Measurements from ENCODE around the gene BTNL2. TPM values are rescaled to one million over a fixed set of nuclear protein-coding genes. Genes with fewer than 3 reads are reported as not detected.
"Not testable (repeated sequence)": the region's sequence is repeated elsewhere in the genome, so short reads cannot be mapped to it uniquely, and the experiment has no call there.

The BTNL2 gene
- total RNA-seq, 1 donor from 2014 or later: 0.26 TPM

DNA sequence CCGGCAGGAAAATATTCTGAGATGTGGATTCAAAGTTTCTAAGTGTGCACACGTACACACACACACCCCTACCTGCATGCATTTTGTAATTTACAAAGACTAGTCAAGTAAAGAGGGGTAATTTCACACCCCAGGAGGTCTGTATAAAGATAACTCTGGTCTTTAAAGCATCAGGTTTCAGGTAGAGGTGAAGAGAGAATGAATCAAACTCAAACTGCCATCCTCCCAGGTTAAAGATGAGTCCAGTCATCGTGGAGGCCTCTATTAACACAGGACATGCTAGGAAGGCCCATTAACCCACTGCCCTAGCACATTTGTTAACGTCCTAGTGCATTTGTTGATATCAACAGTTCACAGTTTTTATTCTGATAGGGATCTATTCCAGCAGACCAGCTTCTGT is 29.2 kb upstream of the BTNL2 start:
- H3K4me3 ChIP-seq (ENCODE audit: low read depth, low read length): no peak overlapping the region
- DNase-seq (ENCODE audit: low read depth): no peak
- FAIRE-seq: no peak
- no peaks in the 10 kb centered on the region for H3K36me3 ChIP-seq (ENCODE audit: control insufficient read depth, insufficient read depth, low read length)
- no peaks in the 10 kb centered on the region for H3K27me3 ChIP-seq (ENCODE audit: control insufficient read depth, insufficient read depth, low read length)
- TF ChIP-seq, protein P1, sequence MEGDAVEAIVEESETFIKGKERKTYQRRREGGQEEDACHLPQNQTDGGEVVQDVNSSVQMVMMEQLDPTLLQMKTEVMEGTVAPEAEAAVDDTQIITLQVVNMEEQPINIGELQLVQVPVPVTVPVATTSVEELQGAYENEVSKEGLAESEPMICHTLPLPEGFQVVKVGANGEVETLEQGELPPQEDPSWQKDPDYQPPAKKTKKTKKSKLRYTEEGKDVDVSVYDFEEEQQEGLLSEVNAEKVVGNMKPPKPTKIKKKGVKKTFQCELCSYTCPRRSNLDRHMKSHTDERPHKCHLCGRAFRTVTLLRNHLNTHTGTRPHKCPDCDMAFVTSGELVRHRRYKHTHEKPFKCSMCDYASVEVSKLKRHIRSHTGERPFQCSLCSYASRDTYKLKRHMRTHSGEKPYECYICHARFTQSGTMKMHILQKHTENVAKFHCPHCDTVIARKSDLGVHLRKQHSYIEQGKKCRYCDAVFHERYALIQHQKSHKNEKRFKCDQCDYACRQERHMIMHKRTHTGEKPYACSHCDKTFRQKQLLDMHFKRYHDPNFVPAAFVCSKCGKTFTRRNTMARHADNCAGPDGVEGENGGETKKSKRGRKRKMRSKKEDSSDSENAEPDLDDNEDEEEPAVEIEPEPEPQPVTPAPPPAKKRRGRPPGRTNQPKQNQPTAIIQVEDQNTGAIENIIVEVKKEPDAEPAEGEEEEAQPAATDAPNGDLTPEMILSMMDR (IDR thresholded peaks at IDR 0.05; ENCODE audit: insufficient read depth, low read length, severe bottlenecking): no peak

DNA sequence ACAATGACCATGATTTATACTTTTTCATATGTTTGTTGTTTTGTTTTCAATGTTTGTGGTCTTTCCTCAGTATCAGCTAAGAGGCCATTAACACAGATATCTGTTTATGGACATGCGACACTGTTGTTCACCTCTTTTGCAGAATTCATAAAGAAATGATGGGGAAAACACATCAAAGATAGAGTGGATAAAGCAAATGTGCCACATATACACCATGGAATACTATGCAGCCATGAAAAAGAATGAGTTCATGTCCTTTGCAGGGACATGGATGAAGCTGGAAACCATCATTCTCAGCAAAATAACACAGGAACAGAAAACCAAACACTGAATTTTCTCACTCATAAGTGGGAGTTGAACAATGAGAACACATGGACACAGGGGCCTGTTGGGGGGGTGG is 27.0 kb upstream of the BTNL2 start:
- not testable (repeated sequence) for DNase-seq (ENCODE audit: low read depth); FAIRE-seq; H3K4me3 ChIP-seq (ENCODE audit: low read depth, low read length); H3K36me3 ChIP-seq (ENCODE audit: control insufficient read depth, insufficient read depth, low read length); H3K27me3 ChIP-seq (ENCODE audit: control insufficient read depth, insufficient read depth, low read length)

DNA sequence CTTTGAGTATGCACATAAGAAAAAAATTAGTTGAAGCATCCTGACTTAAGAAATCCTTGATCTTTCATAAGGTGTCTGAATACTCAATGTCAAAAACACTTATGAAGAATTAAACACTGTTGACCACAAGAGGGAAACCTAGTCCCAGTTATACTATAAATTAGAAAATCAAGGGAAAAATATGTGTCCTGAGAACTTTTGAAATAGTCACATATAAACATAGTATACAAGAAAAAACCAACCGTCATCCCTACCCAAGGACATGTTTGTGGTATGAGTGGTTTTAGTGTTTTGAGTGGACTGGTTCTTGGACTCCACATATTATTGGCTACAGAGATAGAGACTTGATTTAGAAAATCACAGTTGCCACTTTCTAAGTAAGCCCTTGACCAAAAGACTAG is 25.1 kb upstream of the BTNL2 start:
- no peak for FAIRE-seq
- H3K27me3 ChIP-seq (ENCODE audit: control insufficient read depth, insufficient read depth, low read length): peaks cover 3% of the 10 kb centered on the region
- TF ChIP-seq, protein P1 (IDR thresholded peaks at IDR 0.05; ENCODE audit: insufficient read depth, low read length, severe bottlenecking): no peak
- H3K36me3 ChIP-seq (ENCODE audit: control insufficient read depth, insufficient read depth, low read length): no peaks in the 10 kb centered on the region
- DNase-seq (ENCODE audit: low read depth): peak; percentile 49
- no peak overlapping the region for H3K4me3 ChIP-seq (ENCODE audit: low read depth, low read length)

DNA sequence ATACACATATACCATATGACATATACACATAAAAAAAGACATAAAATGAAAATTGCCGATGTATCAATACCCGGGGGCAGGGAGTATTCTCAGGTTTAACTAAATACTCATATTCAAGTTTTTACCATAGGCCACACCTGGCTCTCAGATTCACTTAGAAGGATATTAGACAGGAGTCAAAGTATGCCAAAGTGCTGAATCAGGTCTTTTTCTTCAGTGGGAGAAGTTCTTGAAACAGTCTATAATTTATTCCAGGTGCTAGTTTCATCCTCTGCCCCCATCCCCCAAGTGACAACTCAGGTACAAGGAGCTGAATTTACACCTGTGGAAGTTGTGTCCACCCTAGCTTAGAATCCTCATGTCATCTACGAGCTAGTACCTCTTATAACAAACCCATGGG is 24.2 kb upstream of the BTNL2 start:
- H3K36me3 ChIP-seq (ENCODE audit: control insufficient read depth, insufficient read depth, low read length): no peaks in the 10 kb centered on the region
- H3K27me3 ChIP-seq (ENCODE audit: control insufficient read depth, insufficient read depth, low read length): peaks cover 3% of the 10 kb centered on the region
- FAIRE-seq (no peak), DNase-seq (ENCODE audit: low read depth) (no peak)
- TF ChIP-seq, protein P1 (IDR thresholded peaks at IDR 0.05; ENCODE audit: insufficient read depth, low read length, severe bottlenecking): no peak
- no peak overlapping the region for H3K4me3 ChIP-seq (ENCODE audit: low read depth, low read length)

DNA sequence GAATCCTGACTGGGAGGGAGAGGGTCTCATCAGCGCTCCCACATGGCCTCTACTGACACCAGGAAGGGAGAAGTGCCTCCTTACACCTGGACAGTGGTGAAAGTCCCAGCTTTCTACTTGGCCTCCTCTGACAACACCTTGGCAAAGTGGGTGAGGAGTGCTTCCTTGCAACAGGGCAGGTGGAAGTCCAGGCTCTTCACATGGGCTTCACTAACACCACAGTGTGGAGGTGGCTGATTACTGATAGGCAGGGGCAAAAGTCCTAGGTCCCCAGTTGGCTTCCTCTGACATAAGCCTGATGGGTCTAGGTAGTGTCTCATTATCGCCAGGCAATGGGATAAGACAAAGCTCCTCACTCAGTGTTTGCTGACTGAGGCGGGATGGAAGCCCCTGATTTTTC is 23.2 kb upstream of the BTNL2 start:
- FAIRE-seq: no peak
- Histone ChIP-seq H3K4me3 (ENCODE audit: low read depth, low read length) (no peak overlapping the region), H3K27me3 (ENCODE audit: control insufficient read depth, insufficient read depth, low read length) (peaks cover 3% of the 10 kb centered on the region), H3K36me3 (ENCODE audit: control insufficient read depth, insufficient read depth, low read length) (no peaks in the 10 kb centered on the region)
- TF ChIP-seq, protein P1 (IDR thresholded peaks at IDR 0.05; ENCODE audit: insufficient read depth, low read length, severe bottlenecking): no peak
- DNase-seq (ENCODE audit: low read depth): no peak

DNA sequence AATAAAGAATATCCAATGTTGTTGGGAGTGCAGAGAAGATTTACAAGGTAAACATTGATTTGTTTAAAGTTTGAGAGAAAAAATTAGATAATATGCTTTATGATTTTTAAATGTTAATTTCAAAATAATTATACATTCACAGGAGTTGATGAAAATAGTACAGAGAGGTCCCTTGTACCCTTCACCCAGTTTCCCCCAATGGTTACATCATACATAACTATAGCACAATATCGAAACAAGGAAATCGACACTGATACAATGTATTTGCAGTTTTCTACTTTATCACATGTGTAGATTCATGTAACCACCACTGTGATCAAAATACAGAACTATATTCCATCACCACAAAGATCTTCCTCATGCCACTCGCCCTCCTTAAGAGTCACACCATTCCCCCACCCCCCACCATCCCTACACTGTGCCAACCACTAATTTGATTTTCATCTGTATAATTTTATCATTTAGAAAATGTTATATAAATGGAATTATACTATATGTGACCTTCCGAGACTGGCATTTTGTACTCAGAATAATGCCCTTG is 21.0 kb upstream of the BTNL2 start:
- TF ChIP-seq, protein P1 (IDR thresholded peaks at IDR 0.05; ENCODE audit: insufficient read depth, low read length, severe bottlenecking): no peak
- Histone ChIP-seq H3K27me3 (ENCODE audit: control insufficient read depth, insufficient read depth, low read length) (peaks cover 3% of the 10 kb centered on the region), H3K4me3 (ENCODE audit: low read depth, low read length) (no peak overlapping the region), H3K36me3 (ENCODE audit: control insufficient read depth, insufficient read depth, low read length) (no peaks in the 10 kb centered on the region)
- FAIRE-seq (no peak), DNase-seq (ENCODE audit: low read depth) (no peak)
